Keratinocyte (primary cell): ENCODE measurements around the gene CACNA1C. TPM values are rescaled to one million over a fixed set of nuclear protein-coding genes. Genes with fewer than 3 reads are reported as not detected.

Experiments used
- DNase-seq: peaks from one replicate; pipeline ENCODE4 v3.0.0-alpha.2; 2011; ENCODE audit warnings: low read depth, missing footprints, low spot score
- FAIRE-seq: peaks from 2 replicates; lab custom pipeline; 2011; peaks lifted over from hg19 to GRCh38; lab: Jason Lieb, UNC
- H2AFZ ChIP-seq: 2 replicates; pipeline ENCODE4 v1.6.0; 2012; ENCODE audit warnings: low read length, control low read depth, inconsistent platforms; ENCODE audit not compliant: control insufficient read depth
- H3K27ac ChIP-seq: 2 replicates; pipeline ENCODE4 v1.5.1; 2011; ENCODE audit warnings: low read length; ENCODE audit not compliant: control insufficient read depth, insufficient read depth
- H3K27me3 ChIP-seq: 3 replicates; pipeline ENCODE4 v1.6.0; 2011; ENCODE audit warnings: low read length; ENCODE audit not compliant: control insufficient read depth, insufficient read depth; ENCODE audit errors: extremely low read depth
- H3K36me3 ChIP-seq, 2 experiments: 2 replicates in 1 of 2; 3 replicates in 1 of 2; pipeline ENCODE4 v1.5.1; 2011; ENCODE audit warnings: low read length in 2 of 2, mild to moderate bottlenecking in 1 of 2; ENCODE audit not compliant: control insufficient read depth in 2 of 2, insufficient read depth in 2 of 2; ENCODE audit errors: extremely low read depth in 1 of 2
- H3K4me1 ChIP-seq: 3 replicates; pipeline ENCODE4 v1.5.1; 2011; ENCODE audit warnings: low read length; ENCODE audit not compliant: control insufficient read depth, insufficient read depth; ENCODE audit errors: extremely low read depth
- H3K4me2 ChIP-seq: 3 replicates; pipeline ENCODE4 v1.6.0; 2011; ENCODE audit warnings: low read depth, low read length; ENCODE audit not compliant: control insufficient read depth, insufficient read depth; ENCODE audit errors: extremely low read depth
- H3K4me3 ChIP-seq, 3 experiments: fragments of 200-600 bp in 1 of 3; sonication (generic) in 1 of 3; 2 replicates in 2 of 3; 3 replicates in 1 of 3; pipeline ENCODE4 v1.5.1; 2011 to 2016; ENCODE audit warnings: low read length in 3 of 3, mild to moderate bottlenecking in 3 of 3, control low read depth in 2 of 3, inconsistent platforms in 1 of 3, low read depth in 1 of 3, mixed read lengths in 1 of 3, mixed run types in 1 of 3, moderate library complexity in 1 of 3; ENCODE audit not compliant: control insufficient read depth in 2 of 3, insufficient read depth in 2 of 3; ENCODE audit errors: extremely low read depth in 1 of 3
- H3K79me2 ChIP-seq: 2 replicates; pipeline ENCODE4 v1.6.0; 2012; ENCODE audit warnings: low read length; ENCODE audit not compliant: control insufficient read depth, insufficient read depth
- H3K9ac ChIP-seq: 3 replicates; pipeline ENCODE4 v1.6.0; 2011; ENCODE audit warnings: low read length; ENCODE audit not compliant: control insufficient read depth, insufficient read depth; ENCODE audit errors: extremely low read depth
- H3K9me1 ChIP-seq: 3 replicates; pipeline ENCODE4 v1.6.0; 2011; ENCODE audit warnings: low read length; ENCODE audit not compliant: control insufficient read depth, insufficient read depth; ENCODE audit errors: extremely low read depth
- H3K9me3 ChIP-seq: 2 replicates; pipeline ENCODE4 v1.5.1; 2012; ENCODE audit warnings: low read depth, low read length; ENCODE audit not compliant: control insufficient read depth
- H4K20me1 ChIP-seq: 3 replicates; pipeline ENCODE4 v1.6.0; 2011; ENCODE audit warnings: low read length; ENCODE audit not compliant: control insufficient read depth, insufficient read depth; ENCODE audit errors: extremely low read depth
- CTCF ChIP-seq, 3 experiments: IDR thresholded peaks in 1 of 3; conservative IDR thresholded peaks in 1 of 3; optimal IDR thresholded peaks in 1 of 3; 2 replicates in 2 of 3; 3 replicates in 1 of 3; pipeline versions ENCODE3 to v1.5.1; 2011; ENCODE audit warnings: low read length in 3 of 3, mild to moderate bottlenecking in 3 of 3, moderate library complexity in 2 of 3, control low read depth in 1 of 3, inconsistent platforms in 1 of 3; ENCODE audit not compliant: insufficient read depth in 2 of 3; ENCODE audit errors: extremely low read depth in 1 of 3
- EZH2 ChIP-seq: IDR thresholded peaks from one replicate; pipeline ENCODE4 v1.6.1; 2012; ENCODE audit warnings: inconsistent platforms, mild to moderate bottlenecking, low read length, moderate library complexity
- dilution Hi-C: fragments of 300-500 bp; cut with MboI; formaldehyde crosslinking; loops from one replicate; pipeline ENCODE4 v1.7.0; 2020; ENCODE audit warnings: low sequenced_read_pairs; ENCODE audit not compliant: extremely low pct_ligation_motif_present
- polyA plus RNA-seq, 5 experiments: library from polyadenylated mRNA; depleted of rRNA in 3 of 5; stranded (reverse) in 3 of 5; stranded (forward) in 1 of 5; unstranded in 1 of 5; fragments of >200 nt; gene quantifications; 1 replicate in 1 of 5; 2 replicates in 3 of 5; 3 replicates in 1 of 5; pipeline versions ENCODE4 v1.2.1 to v1.2.3, GENCODE V29; 2011 to 2012; ENCODE audit warnings: missing spikeins in 2 of 5, low read depth in 1 of 5, low replicate concordance in 1 of 5

The CACNA1C gene
- polyA plus RNA-seq, 1 donor (not counting 4 experiments of a cell fraction or from before 2014, with no cell fraction given): not detected

- Histone ChIP-seq H3K9ac (no peak overlapping the region), H3K4me3 (no peak overlapping the region), H3K4me1 (no peaks in the 10 kb centered on the region), H3K27me3 (no peaks in the 10 kb centered on the region), H3K9me1 (no peaks in the 10 kb centered on the region), H2AFZ (no peak overlapping the region), H3K27ac (no peak overlapping the region), H3K4me2 (no peak overlapping the region), H3K36me3 (no peaks in the 10 kb centered on the region), H4K20me1 (no peaks in the 10 kb centered on the region), H3K9me3 (no peaks in the 10 kb centered on the region), H3K79me2 (no peaks in the 10 kb centered on the region)
- FAIRE-seq: no peak
- DNase-seq: no peak
- dilution Hi-C loops: no loop called here
- TF ChIP-seq EZH2 (no peak), CTCF (optimal IDR thresholded peaks at IDR 0.05 in 1 of 3, IDR thresholded peaks at IDR 0.05 in 1 of 3, conservative IDR thresholded peaks at IDR 0.05 in 1 of 3; ENCODE audit: extremely low read depth in 1 of 3, insufficient read depth in 2 of 3, low read length in 3 of 3) (no peak)
These were observed 101.3 kb downstream of the CACNA1C start for GRCh38 chr12:2154050-2154449.

- no peaks in the 10 kb centered on the region for H4K20me1 ChIP-seq
- H3K27ac ChIP-seq: no peak overlapping the region
- H3K4me2 ChIP-seq: no peak overlapping the region
- no peaks in the 10 kb centered on the region for H3K27me3 ChIP-seq
- no peaks in the 10 kb centered on the region for H3K79me2 ChIP-seq
- H3K4me1 ChIP-seq: no peaks in the 10 kb centered on the region
- H3K9me1 ChIP-seq: no peaks in the 10 kb centered on the region
- no peak overlapping the region for H3K4me3 ChIP-seq
- no peaks in the 10 kb centered on the region for H3K9me3 ChIP-seq
- no peak overlapping the region for H2AFZ ChIP-seq
- TF ChIP-seq CTCF (optimal IDR thresholded peaks at IDR 0.05 in 1 of 3, IDR thresholded peaks at IDR 0.05 in 1 of 3, conservative IDR thresholded peaks at IDR 0.05 in 1 of 3; ENCODE audit: extremely low read depth in 1 of 3, insufficient read depth in 2 of 3, low read length in 3 of 3) (no peak), EZH2 (no peak)
- H3K36me3 ChIP-seq: no peaks in the 10 kb centered on the region
- H3K9ac ChIP-seq: no peak overlapping the region
- DNase-seq (no peak), FAIRE-seq (no peak)
- dilution Hi-C loops: no loop called here
These were observed 101.7 kb downstream of the CACNA1C start for GRCh38 chr12:2154521-2154920.
